ENCODE results near the gene EDN3.

DNA sequence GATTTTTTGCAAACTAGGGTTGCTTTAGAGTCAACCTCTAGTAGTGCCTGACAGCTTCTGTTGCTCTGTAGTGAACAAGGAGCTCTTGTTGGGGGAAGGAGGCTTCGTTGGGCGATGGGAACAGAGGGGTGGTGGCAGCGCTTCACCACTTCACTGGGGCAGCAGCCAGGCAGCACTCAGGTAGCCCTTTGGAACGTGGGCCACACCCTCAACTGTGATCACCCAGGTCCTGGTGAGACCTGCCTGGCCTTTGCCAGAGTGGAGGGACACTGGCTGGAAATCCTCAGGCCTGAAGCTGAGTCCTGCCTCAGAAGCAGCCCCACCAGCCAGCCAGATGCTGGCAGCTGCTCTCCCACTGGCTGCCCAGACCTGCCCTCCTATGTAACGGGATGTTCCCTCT, 10.4 kb upstream of the EDN3 start:
- TF ChIP-seq EZH2 (IDR thresholded peaks at IDR 0.05) (no peak), POLR2AphosphoS5 (IDR thresholded peaks at IDR 0.05; ENCODE audit: borderline replicate concordance, low read depth, low read length) (no peak)
